Dedifferentiated amniotic fluid mesenchymal stem cell (primary cell): ENCODE data around the gene MORN1.
A peak's percentile ranks its signal among the peaks of the same experiment; 100 is the strongest.

Source experiments
- DNase-seq: peaks from one replicate; pipeline ENCODE4 v3.0.0-alpha.2; 2016; ENCODE audit errors: extremely low spot score

Gene MORN1

GRCh38 chr1:2419416-2419815 lies 28.1 kb upstream of the MORN1 start:
- no peak for DNase-seq

- no peak for DNase-seq
These were observed 27.5 kb upstream of the MORN1 start for GRCh38 chr1:2418791-2419320.

GRCh38 chr1:2417833-2418225 lies 26.5 kb upstream of the MORN1 start:
- DNase-seq: no peak

GRCh38 chr1:2417083-2417832 lies 25.9 kb upstream of the MORN1 start:
- no peak for DNase-seq

- no peak for DNase-seq
These were observed 25.0 kb upstream of the MORN1 start for GRCh38 chr1:2416403-2416802.

- no peak for DNase-seq
These were observed 24.5 kb upstream of the MORN1 start for GRCh38 chr1:2415801-2416208.

- no peak for DNase-seq
These were observed 24.0 kb upstream of the MORN1 start for GRCh38 chr1:2415337-2415736.

- peak; percentile 24 for DNase-seq
These were observed 23.1 kb upstream of the MORN1 start for GRCh38 chr1:2414297-2414958.

- no peak for DNase-seq
These were observed 22.3 kb upstream of the MORN1 start for GRCh38 chr1:2413495-2414296.

- peak; percentile 15 for DNase-seq
These were observed 21.6 kb upstream of the MORN1 start for GRCh38 chr1:2412773-2413494.

GRCh38 chr1:2412395-2412772 lies 21.0 kb upstream of the MORN1 start, which contains the start of gene PEX10:
PEX10 (minus strand) TSS chr1:2412564; CDS start chr1:2412502, 62 bp downstream.
- DNase-seq: peak; percentile 94

- no peak for DNase-seq
These were observed 20.5 kb upstream of the MORN1 start for GRCh38 chr1:2411801-2412394.

- no peak for DNase-seq
These were observed 18.4 kb upstream of the MORN1 start for GRCh38 chr1:2409745-2410144.

- DNase-seq: no peak
These were observed 17.5 kb upstream of the MORN1 start for GRCh38 chr1:2408859-2409276.

GRCh38 chr1:2408456-2408855 lies 17.1 kb upstream of the MORN1 start:
- DNase-seq: no peak

- no peak for DNase-seq
These were observed 16.6 kb upstream of the MORN1 start for GRCh38 chr1:2407991-2408275.

- no peak for DNase-seq
These were observed 16.0 kb upstream of the MORN1 start for GRCh38 chr1:2407166-2407990.

- DNase-seq: no peak
These were observed 15.2 kb upstream of the MORN1 start for GRCh38 chr1:2406451-2407041.

GRCh38 chr1:2405588-2406295 lies 14.4 kb upstream of the MORN1 start:
- no peak for DNase-seq
